Common myeloid progenitor, CD34-positive (primary cell): ENCODE results near the gene ZFX.

Experiments used
- CTCF ChIA-PET: fragments of 350-600 bp; sonication (Branson Sonifier 250); formaldehyde crosslinking; loops from one replicate; lab custom pipeline; 2021; ENCODE audit warnings: antibody characterized with exemption; lab: Charles Lee
- POLR2A ChIA-PET: fragments of 350-600 bp; sonication (Branson Sonifier 250); formaldehyde crosslinking; loops from one replicate; lab custom pipeline; 2021; ENCODE audit warnings: antibody characterized with exemption; lab: Charles Lee
- DNase-seq, 3 donors: peaks; one replicate each; pipeline versions ENCODE4 v3.0.0 to v3.0.0-alpha.2; 2013
- H3K27ac ChIP-seq, 2 experiments: 1 replicate in 1 of 2; 2 replicates in 1 of 2; pipeline ENCODE4 v1.7.0; 2013; ENCODE audit warnings: inconsistent platforms in 2 of 2, low read length in 2 of 2, mild to moderate bottlenecking in 2 of 2, low read depth in 1 of 2, moderate library complexity in 1 of 2; ENCODE audit not compliant: severe bottlenecking in 2 of 2, insufficient read depth in 1 of 2, poor library complexity in 1 of 2
- H3K27me3 ChIP-seq, 5 experiments: replicated peaks in 2 of 5; 1 replicate in 3 of 5; 2 replicates in 2 of 5; pipeline versions ENCODE4 v1.6.1 to v1.7.0; 2013; ENCODE audit warnings: low read length in 4 of 5, mild to moderate bottlenecking in 2 of 5, moderate library complexity in 2 of 5, inconsistent platforms in 1 of 5; ENCODE audit not compliant: insufficient read depth in 5 of 5, control insufficient read depth in 4 of 5
- H3K36me3 ChIP-seq, 4 experiments: 1 replicate in 2 of 4; 2 replicates in 2 of 4; pipeline versions ENCODE4 v1.6.1 to v1.7.0; 2013; ENCODE audit warnings: low read length in 3 of 4, control low read depth in 1 of 4, mild to moderate bottlenecking in 1 of 4; ENCODE audit not compliant: control insufficient read depth in 4 of 4, insufficient read depth in 4 of 4
- H3K4me1 ChIP-seq, 4 experiments: 1 replicate in 3 of 4; 2 replicates in 1 of 4; pipeline versions ENCODE4 v1.6.1 to v1.7.1; 2013; ENCODE audit warnings: low read length in 3 of 4, mild to moderate bottlenecking in 3 of 4, control low read depth in 1 of 4, inconsistent platforms in 1 of 4, moderate library complexity in 1 of 4; ENCODE audit not compliant: control insufficient read depth in 4 of 4, insufficient read depth in 4 of 4; ENCODE audit errors: control extremely low read depth in 1 of 4
- H3K4me3 ChIP-seq, 7 experiments: 1 replicate in 4 of 7; 2 replicates in 3 of 7; pipeline versions ENCODE4 v1.5.1 to v1.7.0; 2013; ENCODE audit warnings: mild to moderate bottlenecking in 7 of 7, low read length in 6 of 7, moderate library complexity in 6 of 7, inconsistent platforms in 2 of 7, low read depth in 2 of 7, control low read depth in 1 of 7; ENCODE audit not compliant: insufficient read depth in 4 of 7, control insufficient read depth in 1 of 7; ENCODE audit errors: extremely low read depth in 1 of 7
- H3K9me3 ChIP-seq, 5 experiments: 1 replicate in 4 of 5; 2 replicates in 1 of 5; pipeline versions ENCODE4 v1.6.1 to v1.7.1; 2013; ENCODE audit warnings: low read length in 4 of 5, mild to moderate bottlenecking in 2 of 5, inconsistent platforms in 1 of 5, low read depth in 1 of 5, moderate library complexity in 1 of 5; ENCODE audit not compliant: control insufficient read depth in 4 of 5, insufficient read depth in 2 of 5; ENCODE audit errors: control extremely low read depth in 1 of 5
- WGBS: methylation state at CpG from one replicate; pipeline ENCODE4 v1.1.5; 2013; ENCODE audit not compliant: insufficient coverage; 5-methylcytosine and 5-hydroxymethylcytosine counted together

The ZFX gene

DNA sequence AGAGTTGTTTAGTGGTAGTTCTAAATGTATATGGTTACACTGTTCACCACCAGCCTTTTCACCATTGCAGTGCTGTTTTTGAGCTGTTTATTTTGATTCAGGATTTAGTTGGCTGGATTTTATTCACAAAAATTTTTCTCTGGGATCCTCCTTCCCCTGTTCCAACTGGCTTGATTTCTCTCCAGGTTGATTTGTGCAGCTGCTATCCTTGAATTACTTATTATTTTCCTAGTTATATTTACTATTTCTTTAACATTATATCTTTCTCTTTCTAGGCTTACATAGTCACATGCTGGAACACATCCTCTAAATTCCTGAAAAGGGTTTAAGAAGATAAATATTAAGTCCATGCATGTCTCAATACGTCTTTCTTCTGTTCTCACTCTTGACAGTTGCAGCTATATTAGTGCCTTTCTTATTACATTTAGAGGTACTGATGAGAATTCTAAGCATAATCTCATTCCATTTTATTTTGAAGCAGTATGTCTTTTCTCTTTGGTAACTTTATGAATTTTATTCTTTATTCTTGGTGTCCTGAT lies 82.2 kb downstream of the ZFX start:
- no peak for DNase-seq
- no peak overlapping the region for H3K27ac ChIP-seq
- no peak overlapping the region for H3K4me3 ChIP-seq
- WGBS = 80% methylated on average over 1 of the region's 1 CpG
- H3K27me3 ChIP-seq = peaks cover 0 to 15% (median 0%) of the 10 kb centered on the region in 5 experiments
- H3K9me3 ChIP-seq = peaks cover 0 to under 1% (median 0%) of the 10 kb centered on the region in 5 experiments
- H3K4me1 ChIP-seq = peaks cover 0 to 1% (median 0%) of the 10 kb centered on the region in 4 experiments
- H3K36me3 ChIP-seq = no peaks in the 10 kb centered on the region
- CTCF ChIA-PET = no interaction called here
- POLR2A ChIA-PET = no interaction called here

DNA sequence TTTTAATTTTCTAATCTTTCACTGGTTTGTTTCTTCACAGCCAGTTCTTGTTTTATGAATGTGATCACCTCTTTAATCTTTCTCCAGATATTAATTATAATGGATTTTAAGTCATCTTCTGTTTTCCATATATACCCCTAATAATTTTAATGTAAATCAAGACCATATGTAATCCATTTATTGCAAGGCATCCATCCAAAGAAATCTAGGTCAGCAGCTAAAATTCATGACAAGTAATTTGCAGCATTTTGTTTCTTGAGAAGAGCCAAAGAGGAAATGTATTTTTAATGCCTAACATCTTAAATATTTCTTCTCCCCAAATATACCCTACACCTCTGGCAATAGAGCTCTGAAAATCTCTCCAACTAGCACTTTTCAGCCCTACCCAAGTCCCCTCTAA lies 83.3 kb downstream of the ZFX start:
- CTCF ChIA-PET = no interaction called here
- POLR2A ChIA-PET = no interaction called here
- H3K27me3 ChIP-seq = peaks cover 0 to 15% (median 0%) of the 10 kb centered on the region in 5 experiments

DNA sequence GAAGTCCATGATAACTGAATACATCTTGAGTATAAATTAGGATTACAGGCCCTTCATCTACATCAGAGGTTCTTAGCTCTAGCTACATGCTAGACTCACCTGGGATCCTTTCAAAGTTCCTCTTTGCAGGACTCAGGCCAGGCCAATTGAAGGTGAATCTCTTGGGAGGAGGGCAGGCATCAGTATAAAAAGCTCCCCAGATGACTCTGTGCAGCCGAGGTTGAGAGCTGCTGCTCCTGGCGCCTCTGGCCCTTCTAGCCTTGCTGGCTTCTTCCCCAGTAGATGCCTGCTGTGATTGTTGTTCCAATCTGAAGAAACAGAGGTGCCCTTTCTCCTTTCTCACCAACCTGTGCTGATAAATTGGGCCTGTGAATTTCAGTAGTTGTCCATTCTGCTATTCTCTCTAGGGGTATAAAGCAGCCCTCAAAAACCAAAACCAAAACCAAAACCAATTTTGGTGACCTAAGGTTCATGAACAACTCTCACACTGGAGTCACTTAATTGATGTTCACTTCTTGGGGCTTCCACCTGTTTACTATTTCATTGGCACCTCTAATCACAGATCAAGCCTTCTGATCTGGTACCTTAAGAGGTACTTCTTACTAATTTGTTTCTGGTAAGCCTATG lies 85.7 kb downstream of the ZFX start:
- no peaks in the 10 kb centered on the region for H3K9me3 ChIP-seq
- no peak for DNase-seq
- ChIA-PET POLR2A (no interaction called here), CTCF (no interaction called here)
- peaks cover 0 to 15% (median 0%) of the 10 kb centered on the region in 5 experiments for H3K27me3 ChIP-seq
- 67% methylated on average over 2 of the region's 2 CpGs for WGBS
- no peak overlapping the region for H3K4me3 ChIP-seq
- H3K36me3 ChIP-seq = no peaks in the 10 kb centered on the region
- peaks cover 0 to 1% (median 0%) of the 10 kb centered on the region in 4 experiments for H3K4me1 ChIP-seq
- H3K27ac ChIP-seq = no peak overlapping the region

More for the DNA sequence above, 83.3 kb downstream of the ZFX start:
- Histone ChIP-seq H3K9me3 (no peaks in the 10 kb centered on the region), H3K4me3 (no peak overlapping the region), H3K4me1 (peaks cover 0 to 1% (median 0%) of the 10 kb centered on the region in 4 experiments), H3K36me3 (no peaks in the 10 kb centered on the region), H3K27ac (no peak overlapping the region)
- DNase-seq = no peak

DNA sequence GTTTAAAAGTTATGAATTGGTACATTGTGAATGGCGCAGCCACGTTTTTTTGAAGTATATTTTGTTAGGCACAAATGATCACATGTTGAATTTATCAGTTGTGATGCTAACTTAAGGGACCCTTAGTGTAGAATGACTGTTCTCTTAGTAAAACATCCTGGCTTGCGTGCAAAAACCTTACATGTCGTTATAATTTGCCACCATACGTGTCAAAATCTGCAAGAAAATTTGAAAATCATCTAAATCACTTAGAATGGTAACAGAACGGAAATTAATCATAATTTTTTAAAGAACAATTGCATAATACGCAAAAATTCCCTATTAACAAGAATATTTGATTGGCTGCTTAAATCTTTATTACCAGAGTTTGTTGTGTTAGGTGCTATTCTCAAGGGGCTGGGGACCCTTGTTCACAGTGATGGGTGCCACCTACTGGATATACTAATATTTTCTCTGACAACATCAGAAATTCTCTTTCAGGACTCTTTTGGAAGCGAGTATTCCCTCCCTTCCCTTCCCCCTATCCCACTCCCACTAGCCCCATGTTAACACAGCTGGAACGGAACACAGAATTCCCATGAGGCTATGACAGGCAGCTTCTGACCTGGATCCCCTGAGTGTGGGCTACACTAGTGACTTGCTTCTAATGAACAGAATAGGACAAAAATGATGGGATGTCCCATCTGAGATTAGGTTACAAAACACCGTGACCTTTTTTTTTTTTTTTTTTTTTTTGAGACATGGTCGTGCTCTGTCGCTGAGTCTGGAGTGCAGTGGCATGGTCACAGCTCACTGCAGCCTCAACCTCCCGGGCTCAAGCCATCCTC lies 92.5 kb downstream of the ZFX start:
- Histone ChIP-seq H3K36me3 (no peaks in the 10 kb centered on the region), H3K27ac (no peak overlapping the region), H3K4me3 (no peak overlapping the region), H3K27me3 (peaks cover 0 to 26% (median 0%) of the 10 kb centered on the region in 5 experiments), H3K4me1 (no peaks in the 10 kb centered on the region), H3K9me3 (no peaks in the 10 kb centered on the region)
- peak; percentile 29 to 63 (median 61) for DNase-seq
- POLR2A ChIA-PET = no interaction called here
- CTCF ChIA-PET = interaction anchor here (0.7 to 1.3 kb wide), 4 partner anchors 37 to 340 kb away, joined by 3 read pairs; no protein-coding TSS in a partner anchor
- 60% methylated on average over 8 of the region's 13 CpGs for WGBS

DNA sequence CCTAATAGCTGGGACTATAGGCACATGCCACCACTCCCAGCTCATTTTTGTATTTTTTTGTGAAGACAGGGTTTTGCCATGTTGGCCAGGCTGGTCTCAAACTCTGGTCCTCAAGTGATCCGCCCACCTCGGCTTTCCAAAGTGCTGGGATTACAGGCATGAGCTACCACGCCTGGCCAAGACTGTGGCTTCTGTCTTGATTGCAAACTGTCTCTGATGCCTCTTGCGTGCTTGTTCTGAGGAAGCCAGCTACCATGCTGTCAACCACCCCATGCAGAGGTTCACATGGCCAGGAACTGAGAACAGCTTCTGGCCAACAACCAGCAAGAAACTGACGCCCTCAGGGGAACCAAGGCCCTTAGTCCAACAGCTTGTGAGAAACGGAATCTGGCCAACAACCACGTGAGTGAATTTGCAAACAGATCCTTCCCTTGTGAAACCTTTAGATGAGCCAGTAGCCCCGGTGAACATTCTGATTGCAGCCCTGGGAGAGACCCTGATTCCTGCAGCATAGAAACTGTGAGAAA lies 93.2 kb downstream of the ZFX start:
- no peak for DNase-seq
- no peaks in the 10 kb centered on the region for H3K36me3 ChIP-seq
- no peaks in the 10 kb centered on the region for H3K4me1 ChIP-seq
- no peak overlapping the region for H3K4me3 ChIP-seq
- POLR2A ChIA-PET = interaction anchor here (0.6 kb wide), 1 partner anchor 261 kb away, joined by 5 read pairs; no protein-coding TSS in a partner anchor
- H3K27me3 ChIP-seq = peaks cover 0 to 26% (median 0%) of the 10 kb centered on the region in 5 experiments
- WGBS = 65% methylated on average over 6 of the region's 8 CpGs
- no peaks in the 10 kb centered on the region for H3K9me3 ChIP-seq
- H3K27ac ChIP-seq = no peak overlapping the region
- CTCF ChIA-PET = interaction anchor here (0.7 to 1.3 kb wide), 4 partner anchors 37 to 341 kb away, joined by 3 read pairs; no protein-coding TSS in a partner anchor

DNA sequence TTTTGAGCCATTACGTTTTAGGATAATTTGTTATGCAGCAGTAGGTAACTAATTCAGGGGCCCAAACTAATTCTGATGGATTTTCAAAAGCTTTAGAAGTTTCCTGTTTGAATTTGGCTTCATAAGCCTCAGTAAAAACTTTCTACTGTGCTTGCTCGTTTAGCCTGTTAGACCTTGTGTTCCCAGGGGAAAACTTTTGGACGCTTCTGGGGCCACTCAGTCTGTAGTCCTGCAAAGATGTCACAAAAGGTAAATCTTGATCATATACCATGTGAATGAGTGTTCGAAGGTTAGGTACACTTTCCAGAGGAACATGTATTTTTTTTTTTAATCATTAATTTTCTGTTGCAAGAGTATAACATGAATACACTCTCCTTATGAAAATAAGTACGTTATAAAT lies 93.7 kb downstream of the ZFX start:
- no peak overlapping the region for H3K4me3 ChIP-seq
- H3K9me3 ChIP-seq = no peaks in the 10 kb centered on the region
- H3K27me3 ChIP-seq = peaks cover 0 to 26% (median 0%) of the 10 kb centered on the region in 5 experiments
- WGBS = 92% methylated on average over 5 of the region's 5 CpGs
- ChIA-PET POLR2A (interaction anchor here (0.6 kb wide), 1 partner anchor 261 kb away, joined by 5 read pairs; no protein-coding TSS in a partner anchor), CTCF (interaction anchor here (1.3 kb wide), 1 partner anchor 160 kb away, joined by 3 read pairs; no protein-coding TSS in a partner anchor)
- no peaks in the 10 kb centered on the region for H3K36me3 ChIP-seq
- no peak overlapping the region for H3K27ac ChIP-seq
- no peak for DNase-seq
- no peaks in the 10 kb centered on the region for H3K4me1 ChIP-seq
